Measurements from ENCODE around the gene SDK1.
"Not testable (repeated sequence)": the region's sequence is repeated elsewhere in the genome, so short reads cannot be mapped to it uniquely, and the experiment has no call there.

SDK1 gene

DNA sequence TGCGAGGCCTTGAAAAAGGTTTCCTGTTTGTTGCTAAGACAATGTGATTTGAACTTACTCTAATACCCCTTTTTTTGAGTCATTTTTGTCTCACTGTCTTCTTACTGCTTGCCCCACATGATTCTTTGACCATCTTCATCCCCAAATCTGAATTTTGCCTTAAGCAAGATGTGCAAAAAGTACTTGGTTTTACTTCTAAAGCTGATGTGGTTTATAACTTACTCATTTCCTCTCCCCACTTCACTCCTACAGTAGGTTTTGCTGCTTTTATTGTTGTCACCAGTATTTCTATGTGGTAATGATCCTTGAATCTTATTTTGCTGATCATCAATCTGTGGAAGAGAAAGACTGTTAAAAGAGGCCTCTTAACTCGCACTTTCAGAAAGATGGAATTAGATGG, 396.4 kb downstream of the SDK1 start:
- TF ChIP-seq, protein P1, sequence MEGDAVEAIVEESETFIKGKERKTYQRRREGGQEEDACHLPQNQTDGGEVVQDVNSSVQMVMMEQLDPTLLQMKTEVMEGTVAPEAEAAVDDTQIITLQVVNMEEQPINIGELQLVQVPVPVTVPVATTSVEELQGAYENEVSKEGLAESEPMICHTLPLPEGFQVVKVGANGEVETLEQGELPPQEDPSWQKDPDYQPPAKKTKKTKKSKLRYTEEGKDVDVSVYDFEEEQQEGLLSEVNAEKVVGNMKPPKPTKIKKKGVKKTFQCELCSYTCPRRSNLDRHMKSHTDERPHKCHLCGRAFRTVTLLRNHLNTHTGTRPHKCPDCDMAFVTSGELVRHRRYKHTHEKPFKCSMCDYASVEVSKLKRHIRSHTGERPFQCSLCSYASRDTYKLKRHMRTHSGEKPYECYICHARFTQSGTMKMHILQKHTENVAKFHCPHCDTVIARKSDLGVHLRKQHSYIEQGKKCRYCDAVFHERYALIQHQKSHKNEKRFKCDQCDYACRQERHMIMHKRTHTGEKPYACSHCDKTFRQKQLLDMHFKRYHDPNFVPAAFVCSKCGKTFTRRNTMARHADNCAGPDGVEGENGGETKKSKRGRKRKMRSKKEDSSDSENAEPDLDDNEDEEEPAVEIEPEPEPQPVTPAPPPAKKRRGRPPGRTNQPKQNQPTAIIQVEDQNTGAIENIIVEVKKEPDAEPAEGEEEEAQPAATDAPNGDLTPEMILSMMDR (conservative IDR thresholded peaks at IDR 0.05; ENCODE audit: control insufficient read depth, insufficient read depth, low read depth, low read length) = no peak
- H3K4me3 ChIP-seq (ENCODE audit: control insufficient read depth, low read depth, low read length) = no peak overlapping the region
- DNase-seq (ENCODE audit: low read depth) = no peak

DNA sequence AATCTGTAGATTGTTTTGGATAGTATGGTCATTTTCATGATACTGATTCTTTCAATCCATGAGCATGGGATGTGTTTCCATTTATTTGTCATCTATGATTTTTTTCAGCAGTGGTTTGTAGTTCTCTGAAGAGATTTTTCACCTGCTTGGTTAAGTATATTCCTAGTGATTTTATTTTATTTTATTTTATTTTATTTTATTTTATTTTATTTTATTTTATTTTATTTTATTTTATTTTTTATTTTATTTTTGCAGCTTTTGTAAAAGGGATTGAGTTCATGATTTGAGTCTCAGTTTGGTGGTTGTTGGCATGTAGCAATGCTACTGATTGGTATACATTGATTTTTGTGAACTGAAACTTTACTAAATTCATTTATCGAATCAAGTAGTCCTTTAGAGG, 404.2 kb downstream of the SDK1 start:
- no peak overlapping the region for H3K4me3 ChIP-seq (ENCODE audit: control insufficient read depth, low read depth, low read length)
- TF ChIP-seq, protein P1 (conservative IDR thresholded peaks at IDR 0.05; ENCODE audit: control insufficient read depth, insufficient read depth, low read depth, low read length) = no peak
- no peak for DNase-seq (ENCODE audit: low read depth)

DNA sequence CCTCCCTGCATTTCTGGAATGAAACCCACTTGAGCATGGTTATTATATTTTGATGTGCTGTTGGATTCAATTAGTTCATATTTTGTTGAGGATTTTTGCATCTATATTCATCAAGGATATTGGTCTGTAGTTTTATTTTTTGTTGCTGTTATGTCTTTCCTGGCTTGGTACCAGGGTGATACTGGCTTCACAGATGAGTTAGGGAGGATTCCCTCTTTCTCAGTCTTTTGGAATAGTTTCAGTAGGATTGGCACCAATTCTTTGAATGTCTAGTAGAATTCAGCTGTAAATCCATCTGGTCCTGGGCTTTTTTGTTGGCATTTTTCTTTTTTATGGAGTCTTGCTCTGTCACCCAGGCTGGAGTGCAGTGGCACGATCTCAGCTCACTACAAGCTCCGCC, 405.0 kb downstream of the SDK1 start:
- H3K4me3 ChIP-seq (ENCODE audit: control insufficient read depth, low read depth, low read length); DNase-seq (ENCODE audit: low read depth): not testable (repeated sequence)

DNA sequence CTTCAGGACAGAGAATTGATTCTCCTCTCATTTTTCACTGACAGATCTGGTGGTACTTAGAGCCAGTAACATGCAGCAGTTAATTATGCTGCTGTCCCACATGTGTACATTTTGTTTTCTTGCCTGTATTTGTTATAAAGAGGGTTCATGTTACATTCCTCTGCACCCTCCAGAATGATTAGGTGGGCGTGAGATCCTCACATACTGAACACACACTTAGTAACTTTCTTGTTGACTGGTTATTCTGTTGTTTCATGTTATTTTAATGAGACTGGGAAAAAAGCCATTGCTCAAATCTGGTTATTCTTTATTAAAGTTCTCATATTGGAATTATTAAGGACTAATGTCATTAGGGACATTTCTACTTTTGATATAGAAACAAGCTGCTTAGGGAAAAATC, 409.1 kb downstream of the SDK1 start:
- H3K4me3 ChIP-seq (ENCODE audit: control insufficient read depth, low read depth, low read length) = no peak overlapping the region
- TF ChIP-seq, protein P1 (conservative IDR thresholded peaks at IDR 0.05; ENCODE audit: control insufficient read depth, insufficient read depth, low read depth, low read length) = no peak
- DNase-seq (ENCODE audit: low read depth) = no peak

DNA sequence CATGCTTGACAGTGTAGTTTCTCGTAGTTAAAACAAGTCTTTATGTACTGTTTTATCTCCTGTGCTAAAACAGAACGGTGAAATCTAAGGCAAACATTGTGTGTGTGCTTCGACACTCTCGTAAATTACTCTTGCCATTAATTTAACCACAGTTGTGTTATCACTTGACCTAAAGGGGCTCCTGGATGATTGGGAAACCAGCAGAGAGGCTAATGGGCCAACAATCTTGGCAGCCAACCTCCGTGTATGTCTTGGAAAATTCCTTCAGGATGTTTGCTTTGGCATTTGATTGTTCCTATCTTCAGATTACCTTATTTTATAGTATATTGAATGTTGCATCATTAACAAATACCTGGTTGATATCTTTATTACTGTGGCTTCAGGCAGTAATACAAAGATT, 409.5 kb downstream of the SDK1 start:
- TF ChIP-seq, protein P1 (conservative IDR thresholded peaks at IDR 0.05; ENCODE audit: control insufficient read depth, insufficient read depth, low read depth, low read length) = no peak
- H3K4me3 ChIP-seq (ENCODE audit: control insufficient read depth, low read depth, low read length) = no peak overlapping the region
- no peak for DNase-seq (ENCODE audit: low read depth)

DNA sequence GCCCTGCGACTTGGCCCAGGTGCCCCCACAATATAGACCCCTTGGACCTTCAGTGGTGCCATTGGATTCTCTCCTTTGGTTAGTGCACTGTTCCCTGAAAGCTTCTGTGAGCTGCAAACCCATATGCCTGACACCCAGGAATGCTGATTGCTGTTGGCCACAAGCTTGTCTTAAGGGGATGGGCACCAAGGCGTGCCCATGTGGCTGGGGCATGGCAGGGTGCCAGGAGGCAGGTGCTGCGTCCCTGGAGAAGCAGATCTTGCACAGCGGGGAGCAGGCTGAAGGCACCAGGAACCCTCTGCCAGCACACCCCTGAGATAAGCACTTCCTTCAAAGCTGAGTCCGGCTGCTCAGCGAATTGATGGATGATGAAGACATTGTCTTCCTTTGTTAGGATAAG, 411.8 kb downstream of the SDK1 start:
- no peak overlapping the region for H3K4me3 ChIP-seq (ENCODE audit: control insufficient read depth, low read depth, low read length)
- TF ChIP-seq, protein P1 (conservative IDR thresholded peaks at IDR 0.05; ENCODE audit: control insufficient read depth, insufficient read depth, low read depth, low read length) = no peak
- no peak for DNase-seq (ENCODE audit: low read depth)

DNA sequence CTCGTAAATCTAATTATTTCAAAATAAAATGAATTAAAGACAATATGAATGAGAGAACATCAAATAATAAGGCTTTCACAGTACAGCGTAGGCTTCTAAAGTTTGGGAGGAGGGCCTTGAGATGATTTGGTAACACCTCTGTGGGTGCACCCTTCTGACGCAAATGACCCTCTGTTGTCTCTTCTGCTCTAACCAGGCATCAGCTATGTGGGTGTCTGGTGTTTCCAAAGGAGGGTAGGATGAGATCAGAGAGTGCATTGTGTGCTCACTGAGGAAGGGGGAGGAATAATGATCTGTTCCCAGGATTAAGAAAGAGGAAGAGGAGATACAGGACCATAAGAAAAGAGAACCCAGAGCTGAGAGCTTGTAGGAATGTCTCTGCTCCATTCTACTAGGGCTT, 420.4 kb downstream of the SDK1 start:
- no peak for DNase-seq (ENCODE audit: low read depth)
- TF ChIP-seq, protein P1 (conservative IDR thresholded peaks at IDR 0.05; ENCODE audit: control insufficient read depth, insufficient read depth, low read depth, low read length) = no peak
- no peak overlapping the region for H3K4me3 ChIP-seq (ENCODE audit: control insufficient read depth, low read depth, low read length)

All from fibroblast of mammary gland (primary cell).